GM18520 (cell line): ENCODE measurements around the gene STAC3.

Source experiments
- ATAC-seq: cut with Tn5 transposase; IDR thresholded peaks from one replicate; pipeline ENCODE4 v1.9.1; 2021; ENCODE audit not compliant: unreplicated experiment

The STAC3 gene

DNA sequence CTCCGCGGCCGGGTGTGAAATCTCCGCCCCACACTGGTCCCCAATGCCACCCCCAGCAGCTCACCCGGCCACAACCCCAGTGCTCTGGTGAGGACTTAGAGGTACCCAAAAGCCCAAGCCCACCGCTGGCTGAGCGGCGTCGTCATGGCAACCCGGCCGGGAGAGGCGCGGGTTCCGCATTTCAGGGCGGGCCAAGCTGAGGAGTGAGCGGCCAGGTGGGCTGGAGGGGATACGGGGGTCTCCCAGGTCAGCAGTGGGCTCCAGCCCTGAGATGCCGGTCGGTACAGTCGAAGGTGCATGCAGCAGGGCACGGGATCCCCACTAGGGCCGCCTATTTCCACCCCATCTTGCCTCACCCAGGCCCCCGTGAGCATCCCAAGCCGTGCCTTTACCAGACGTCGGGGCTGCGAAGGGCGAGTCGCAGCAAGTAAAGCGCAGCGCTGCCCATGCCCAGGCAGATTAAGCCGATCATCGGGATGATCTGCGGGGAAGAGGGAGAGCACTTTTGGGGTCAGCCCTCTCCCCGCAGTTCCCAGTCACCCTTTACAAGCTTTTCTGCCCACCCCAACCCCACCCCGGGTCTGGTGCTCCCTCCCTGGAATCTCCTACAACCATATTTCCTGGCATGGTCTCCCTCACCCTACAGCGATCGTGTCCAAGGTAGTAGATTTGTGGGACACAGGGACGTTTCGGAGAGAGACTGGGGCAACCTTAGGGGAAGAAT, 14.6 kb downstream of the STAC3 start:
- ATAC-seq: no peak

DNA sequence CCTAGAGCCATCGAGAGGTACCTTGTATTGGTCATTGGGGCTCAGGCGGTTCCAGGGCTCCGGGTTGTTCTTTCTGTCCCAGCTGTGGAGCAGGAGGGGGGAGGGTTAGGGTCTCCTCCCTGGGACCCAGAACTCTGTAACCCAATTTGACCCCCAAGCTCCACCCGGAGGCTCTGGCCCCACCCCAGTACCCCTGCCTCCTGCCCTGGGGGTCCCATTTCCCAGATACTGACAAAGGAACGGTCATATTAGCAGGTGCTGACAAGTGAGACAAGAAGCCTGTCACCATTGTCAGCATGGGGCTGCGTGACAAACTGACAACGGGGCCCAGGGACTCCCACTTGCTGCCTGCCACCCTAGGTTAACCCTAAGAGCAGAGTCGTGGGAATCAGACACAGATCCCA, 15.3 kb downstream of the STAC3 start:
- no peak for ATAC-seq

DNA sequence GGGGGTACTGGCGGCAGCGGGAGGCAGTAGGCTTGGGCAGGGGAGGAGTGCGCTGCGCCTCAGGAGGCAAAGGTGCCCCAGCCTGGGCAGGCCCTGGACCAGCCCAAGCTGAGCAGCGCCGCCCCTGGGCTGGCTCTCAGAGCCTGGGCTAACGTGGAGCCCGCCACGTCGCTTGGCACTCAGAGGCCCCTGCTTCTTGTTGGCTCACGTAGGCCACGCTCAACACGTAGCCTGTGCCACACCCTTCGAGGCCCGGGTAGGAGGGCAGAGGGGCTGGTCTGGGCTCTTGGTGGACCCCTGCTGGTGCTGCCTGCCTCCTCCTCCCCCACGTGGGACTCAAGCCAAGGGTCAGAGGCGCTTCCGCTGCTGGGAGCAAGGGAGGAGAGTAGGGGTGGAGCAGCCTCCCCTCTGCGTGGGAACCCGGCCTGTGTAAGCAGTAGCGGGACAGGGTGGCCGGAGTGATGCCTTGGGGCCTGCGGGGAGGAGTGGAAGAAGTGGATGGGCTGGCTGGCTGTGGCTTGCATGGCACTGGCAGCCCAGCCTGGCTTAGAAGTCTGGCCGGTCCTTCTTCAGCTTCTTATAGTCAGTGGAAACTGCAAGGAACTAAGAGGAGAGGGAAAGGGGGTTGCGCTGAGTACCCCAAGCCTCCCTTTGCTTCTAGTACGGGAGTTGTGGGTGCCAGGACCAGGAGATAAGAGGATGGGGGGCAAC, 15.8 kb downstream of the STAC3 start:
- ATAC-seq: no peak

DNA sequence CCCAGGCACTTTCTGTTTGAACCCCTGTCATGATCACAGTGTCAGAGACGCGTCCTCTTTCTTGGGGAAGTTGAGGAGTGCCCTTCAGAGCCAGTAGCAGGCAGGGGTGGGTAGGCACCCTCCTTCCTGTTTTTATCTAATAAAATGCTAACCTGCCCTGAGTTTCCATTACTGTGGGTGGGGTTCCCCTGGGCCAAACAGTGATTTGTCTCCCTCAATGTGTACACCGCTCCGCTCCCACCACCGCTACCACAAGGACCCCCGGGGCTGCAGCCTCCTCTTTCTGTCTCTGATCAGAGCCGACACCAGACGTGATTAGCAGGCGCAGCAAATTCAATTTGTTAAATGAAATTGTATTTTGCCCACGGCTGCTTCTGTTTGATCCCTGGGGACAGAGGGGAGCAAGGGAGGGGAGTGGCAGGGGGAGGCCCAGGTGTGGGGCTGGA, 16.4 kb downstream of the STAC3 start:
- ATAC-seq: no peak

DNA sequence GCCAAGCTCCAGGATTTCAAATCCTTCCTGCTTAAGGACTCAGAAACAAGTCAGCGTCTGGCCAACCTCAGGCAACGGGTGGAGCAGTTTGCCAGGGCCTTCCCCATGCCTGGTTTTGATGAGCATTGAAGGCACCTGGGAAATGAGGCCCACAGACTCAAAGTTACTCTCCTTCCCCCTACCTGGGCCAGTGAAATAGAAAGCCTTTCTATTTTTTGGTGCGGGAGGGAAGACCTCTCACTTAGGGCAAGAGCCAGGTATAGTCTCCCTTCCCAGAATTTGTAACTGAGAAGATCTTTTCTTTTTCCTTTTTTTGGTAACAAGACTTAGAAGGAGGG, 16.8 kb downstream of the STAC3 start:
- ATAC-seq: no peak

DNA sequence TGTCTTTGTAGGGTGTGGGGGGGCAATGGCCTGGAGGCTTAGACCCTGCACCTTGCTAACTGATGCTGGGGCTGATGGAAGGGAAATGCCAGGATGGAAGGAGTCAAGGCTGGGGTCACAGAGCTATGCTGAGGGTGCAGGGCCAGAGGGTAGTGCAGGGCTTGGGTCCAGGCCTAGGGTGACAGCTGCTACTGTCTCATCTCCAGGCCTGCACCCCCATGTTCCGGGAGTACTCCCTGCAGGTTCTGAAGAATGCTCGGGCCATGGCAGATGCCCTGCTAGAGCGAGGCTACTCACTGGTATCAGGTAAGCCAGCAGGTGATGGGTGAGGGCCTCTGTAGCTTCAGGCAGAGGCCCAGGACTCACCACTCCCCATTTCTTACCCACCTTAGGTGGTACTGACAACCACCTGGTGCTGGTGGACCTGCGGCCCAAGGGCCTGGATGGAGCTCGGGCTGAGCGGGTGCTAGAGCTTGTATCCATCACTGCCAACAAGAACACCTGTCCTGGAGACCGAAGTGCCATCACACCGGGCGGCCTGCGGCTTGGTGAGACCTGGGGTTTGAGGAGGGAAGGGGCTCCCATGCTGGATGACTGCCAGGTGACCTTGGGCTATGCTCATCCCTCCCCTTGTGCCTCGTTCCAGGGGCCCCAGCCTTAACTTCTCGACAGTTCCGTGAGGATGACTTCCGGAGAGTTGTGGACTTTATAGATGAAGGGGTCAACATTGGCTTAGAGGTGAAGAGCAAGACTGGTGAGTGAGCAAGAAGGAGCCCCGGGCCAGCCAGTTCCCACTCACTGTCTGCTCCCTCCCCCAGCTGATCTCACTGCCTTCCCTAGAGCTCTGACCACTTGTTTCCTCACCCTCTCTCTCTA, 17.4 kb downstream of the STAC3 start:
- ATAC-seq: no peak

DNA sequence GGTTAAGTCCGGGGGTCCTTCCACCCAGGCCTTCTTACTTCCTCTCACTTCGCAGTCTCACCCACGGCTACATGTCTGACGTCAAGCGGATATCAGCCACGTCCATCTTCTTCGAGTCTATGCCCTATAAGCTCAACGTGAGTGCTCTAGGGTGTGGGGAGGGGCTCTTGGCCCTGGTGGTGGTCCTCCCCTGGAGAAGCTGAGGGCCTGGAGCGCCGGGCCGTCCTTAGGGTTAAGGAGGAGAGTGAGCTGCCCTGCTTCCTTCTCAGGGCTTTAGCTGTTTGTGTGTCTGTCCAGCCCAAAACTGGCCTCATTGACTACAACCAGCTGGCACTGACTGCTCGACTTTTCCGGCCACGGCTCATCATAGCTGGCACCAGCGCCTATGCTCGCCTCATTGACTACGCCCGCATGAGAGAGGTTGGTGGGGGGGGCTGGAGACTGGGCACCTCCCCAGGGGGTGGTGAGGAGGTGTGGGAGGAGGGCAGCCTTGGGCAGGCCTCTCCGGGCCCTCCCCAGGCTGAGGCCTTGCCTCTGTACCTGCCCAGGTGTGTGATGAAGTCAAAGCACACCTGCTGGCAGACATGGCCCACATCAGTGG, 18.7 kb downstream of the STAC3 start:
- ATAC-seq: no peak

DNA sequence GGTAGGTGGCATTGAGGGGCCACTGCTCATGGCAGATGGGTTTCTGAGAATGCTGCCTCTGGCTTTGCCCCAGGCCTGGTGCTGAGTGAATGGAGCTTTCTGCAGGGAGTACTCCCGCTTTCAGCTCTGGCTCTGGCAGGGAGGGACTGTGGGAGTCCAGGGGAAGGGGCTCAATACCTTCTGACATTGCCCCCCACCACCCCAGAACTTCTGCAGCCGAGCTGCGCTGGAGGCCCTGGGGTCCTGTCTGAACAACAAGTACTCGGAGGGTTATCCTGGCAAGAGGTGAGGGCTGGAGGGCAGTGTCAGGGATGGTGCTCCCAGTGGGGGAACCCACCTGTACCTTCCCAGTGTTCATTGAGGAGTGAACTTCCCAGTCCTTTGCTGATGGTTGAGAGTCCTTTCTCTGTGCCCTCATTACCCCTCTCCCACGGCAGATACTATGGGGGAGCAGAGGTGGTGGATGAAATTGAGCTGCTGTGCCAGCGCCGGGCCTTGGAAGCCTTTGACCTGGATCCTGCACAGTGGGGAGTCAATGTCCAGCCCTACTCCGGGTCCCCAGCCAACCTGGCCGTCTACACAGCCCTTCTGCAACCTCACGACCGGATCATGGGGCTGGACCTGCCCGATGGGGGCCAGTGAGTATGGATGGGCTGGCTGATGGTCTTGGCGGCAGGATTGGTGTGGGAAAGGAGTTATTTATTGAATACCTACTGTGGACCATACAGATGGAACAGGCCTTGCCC, 19.5 kb downstream of the STAC3 start:
- no peak for ATAC-seq

DNA sequence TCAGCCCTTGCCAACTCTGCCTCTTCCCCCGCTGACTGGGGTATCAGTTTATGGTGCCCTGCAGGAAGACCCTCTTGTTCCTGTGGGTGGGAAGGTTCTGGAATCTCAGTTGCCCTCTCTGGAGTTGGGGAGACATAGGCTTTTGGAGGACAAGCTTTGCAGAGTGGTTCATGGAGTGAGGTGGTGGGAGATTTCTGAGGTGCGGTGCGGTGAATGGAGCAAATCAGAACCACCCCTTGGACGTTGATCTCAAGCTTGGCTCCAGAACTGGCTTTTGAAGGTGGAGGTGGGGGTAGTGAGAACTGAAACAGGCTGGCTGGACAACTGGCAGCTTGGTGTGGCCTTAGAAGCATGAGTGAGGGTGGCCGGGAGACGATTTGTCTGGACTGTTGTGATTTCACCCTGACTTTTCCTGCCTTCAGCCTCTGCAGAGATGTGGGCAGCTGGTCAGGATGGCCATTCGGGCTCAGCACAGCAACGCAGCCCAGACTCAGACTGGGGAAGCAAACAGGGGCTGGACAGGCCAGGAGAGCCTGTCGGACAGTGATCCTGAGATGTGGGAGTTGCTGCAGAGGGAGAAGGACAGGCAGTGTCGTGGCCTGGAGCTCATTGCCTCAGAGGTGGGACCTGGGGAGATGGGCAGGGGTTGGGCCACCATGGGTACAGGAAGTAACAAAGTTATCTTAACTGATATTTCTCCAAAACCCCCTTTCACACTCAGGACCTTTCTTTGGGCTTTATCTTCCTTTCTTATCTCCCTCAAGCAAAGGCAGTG, 20.4 kb downstream of the STAC3 start:
- ATAC-seq: no peak

DNA sequence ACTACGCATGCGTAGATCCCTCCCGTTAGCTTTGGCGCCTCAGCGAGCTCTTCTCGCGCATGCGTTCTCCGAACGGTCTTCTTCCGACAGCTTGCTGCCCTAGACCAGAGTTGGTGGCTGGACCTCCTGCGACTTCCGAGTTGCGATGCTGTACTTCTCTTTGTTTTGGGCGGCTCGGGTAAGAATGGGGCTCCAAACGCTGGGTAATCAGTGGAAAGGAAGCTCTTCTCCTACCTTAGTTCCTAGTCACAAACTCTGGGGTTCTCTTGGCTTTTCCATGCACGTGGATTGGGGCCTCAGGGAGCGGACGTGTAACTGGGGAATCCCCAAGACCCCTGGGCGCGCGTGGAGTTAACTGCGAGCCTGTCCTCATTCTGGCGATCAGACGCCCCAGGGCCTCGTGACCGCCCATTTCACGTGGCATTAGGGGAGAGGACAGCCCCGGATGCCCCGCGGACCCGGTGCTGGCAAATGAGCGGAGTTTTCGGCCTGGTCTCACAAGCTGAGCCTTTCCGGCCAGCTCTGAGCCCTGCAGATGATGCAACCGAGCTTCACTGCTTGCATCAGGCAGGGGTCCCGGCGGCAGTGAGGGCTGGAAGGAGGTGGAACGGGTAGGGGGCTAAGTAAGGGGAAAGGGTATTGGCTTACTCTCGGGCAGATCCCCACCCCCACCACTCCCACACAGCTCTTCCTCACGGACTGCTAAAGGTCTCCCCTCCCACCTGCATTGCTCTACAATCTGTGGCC, 21.2 kb downstream of the STAC3 start, which contains the start of gene SHMT2:
SHMT2 (plus strand) TSS at position 78 of the 747 bp plus-strand sequence; CDS start at position 146, 68 bp downstream.
- ATAC-seq: peak; percentile 58

DNA sequence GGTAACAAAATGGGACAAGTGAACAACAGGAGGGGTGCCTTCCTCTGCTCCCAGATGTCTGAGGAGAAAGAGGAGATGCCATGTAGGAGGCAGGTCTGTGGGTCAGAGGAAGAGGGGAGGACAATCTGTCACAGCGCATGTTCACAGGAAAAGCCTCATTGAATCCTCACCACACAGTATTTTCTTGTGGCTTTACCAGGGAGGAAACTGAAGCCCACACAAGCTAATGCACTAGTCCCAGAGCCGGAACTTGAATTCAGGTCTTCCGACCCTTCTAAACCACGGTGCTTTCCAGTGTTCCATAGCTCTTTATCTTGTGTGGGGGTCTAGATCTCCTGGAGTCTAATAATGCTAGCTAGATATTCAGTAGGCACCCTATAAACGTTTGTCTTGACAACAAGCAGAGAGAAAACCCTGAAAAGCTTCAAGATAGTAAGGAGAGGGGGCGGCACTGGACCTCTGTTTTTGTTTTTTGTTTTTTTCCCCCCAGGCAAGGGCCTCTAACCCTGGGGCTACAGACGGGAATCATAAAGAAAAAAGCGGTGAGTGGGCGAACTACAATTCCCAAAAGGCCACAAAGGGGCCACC, 21.8 kb downstream of the STAC3 start:
- no peak for ATAC-seq

DNA sequence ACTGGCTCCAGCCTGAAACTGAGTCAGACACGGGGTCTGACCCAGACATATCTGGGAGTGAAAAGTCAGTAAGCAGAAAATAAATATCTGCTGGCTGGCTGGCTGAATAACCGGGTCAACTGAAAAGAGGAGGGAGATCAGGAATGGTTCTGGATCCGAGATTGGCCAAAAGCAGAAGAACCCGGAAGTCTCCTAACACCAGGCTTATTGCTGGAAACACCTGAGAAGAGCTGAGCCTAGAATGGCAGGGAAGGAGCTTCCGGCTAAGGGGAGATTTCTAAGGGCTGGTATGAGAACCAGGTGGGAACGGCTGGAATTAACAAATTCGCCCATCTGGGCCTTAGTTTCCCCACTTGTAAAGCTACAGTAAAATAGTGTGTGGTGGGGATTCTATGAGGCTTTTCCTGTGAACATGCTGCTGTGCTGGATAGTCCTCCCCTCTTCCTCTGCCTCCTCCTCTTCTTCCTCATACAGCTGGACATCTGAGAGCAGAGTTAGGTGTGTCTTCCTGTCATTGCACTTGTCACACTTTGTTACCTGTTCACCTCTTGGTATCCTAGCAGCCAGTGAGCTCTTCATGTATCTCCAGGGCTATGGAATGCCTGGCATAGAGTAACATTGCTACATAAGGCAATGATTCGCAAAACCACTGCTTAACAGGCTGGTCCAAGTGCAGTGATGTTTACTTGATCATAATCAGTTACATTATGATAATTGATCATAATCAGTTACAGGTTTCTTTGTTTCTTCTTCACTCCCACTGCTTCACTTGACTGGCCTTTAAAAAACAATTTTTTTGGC, 23.5 kb downstream of the STAC3 start:
- ATAC-seq: no peak

DNA sequence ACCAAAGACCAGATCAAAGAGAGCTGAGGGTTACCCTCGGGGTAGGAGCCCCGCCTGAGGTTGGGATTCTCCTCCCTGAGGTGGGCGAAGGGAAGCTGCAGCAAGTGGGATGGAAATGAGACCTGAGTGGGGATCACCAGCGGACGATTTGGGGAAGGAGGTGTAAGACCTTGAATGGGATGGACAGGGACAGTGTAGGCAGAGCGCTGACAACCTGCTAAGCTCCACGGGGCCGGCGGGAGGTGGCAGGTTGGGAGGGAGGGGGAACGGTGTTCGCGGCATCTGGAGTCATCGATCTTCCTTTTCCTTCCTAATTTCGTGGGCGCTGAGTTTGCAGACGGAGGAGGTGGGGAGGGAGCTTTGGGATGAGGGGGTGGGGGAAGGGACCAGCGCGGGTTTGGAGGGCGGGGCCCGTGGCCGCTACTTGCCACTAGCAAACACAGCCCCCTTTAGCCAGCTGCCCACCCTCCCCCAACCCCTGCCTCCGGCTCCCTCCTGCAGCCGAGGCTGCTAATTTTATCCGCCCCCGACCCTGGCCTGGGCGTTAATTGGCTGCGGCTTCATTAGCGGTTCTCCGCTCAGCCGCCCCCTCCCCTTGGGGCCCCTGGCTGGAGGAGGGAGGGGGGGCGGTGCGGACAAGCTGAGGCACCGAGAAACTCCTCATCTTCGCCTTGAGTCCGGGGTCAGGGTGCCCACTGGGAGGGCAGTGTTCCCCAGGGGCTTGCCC, 24.2 kb downstream of the STAC3 start:
- no peak for ATAC-seq

DNA sequence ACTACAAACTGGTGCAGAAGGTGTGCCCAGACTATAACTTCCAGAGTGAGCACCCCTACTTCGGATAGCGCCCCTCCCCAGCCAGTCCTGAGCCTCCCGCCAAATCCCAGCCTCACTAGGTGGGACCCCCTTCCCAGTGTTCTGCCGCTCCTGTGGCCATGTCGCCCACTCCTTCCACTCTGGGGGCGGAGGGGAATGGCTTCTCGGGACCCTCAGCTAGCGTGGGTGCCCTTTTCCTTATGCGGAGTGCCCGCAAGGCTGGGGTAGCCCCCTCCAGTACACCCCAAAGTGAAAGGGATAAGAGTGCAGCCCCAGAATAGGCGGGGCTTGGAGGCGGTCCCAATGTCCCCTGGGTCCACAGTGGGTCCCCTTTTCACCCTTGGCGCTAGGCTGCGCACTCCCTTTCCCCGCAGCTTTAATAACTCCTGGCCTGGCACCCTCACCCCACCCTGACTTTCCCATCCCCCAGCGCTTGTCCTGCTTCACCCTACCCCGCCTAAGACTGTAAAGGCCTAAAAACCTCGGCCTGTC, 25.2 kb downstream of the STAC3 start:
- no peak for ATAC-seq

DNA sequence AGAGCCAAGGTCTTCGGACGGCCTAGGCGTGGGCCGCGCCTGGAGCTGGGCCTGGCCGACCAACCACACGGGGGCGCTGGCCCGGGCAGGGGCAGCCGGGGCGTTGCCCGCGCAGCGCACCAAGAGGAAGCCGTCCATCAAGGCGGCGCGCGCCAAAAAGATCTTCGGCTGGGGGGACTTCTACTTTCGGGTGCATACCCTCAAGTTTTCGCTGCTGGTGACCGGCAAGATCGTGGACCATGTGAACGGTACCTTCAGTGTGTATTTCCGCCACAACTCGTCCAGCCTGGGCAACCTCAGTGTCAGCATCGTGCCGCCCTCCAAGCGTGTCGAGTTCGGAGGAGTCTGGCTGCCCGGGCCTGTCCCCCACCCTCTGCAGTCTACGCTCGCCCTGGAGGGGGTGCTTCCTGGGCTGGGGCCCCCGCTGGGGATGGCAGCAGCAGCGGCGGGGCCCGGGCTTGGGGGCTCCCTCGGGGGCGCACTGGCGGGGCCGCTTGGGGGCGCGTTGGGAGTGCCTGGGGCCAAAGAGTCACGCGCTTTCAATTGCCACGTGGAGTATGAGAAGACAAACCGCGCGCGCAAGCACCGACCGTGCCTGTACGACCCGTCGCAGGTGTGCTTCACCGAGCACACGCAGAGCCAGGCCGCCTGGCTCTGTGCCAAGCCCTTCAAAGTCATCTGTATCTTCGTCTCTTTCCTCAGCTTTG, 25.9 kb downstream of the STAC3 start:
- peak; percentile 32 for ATAC-seq

DNA sequence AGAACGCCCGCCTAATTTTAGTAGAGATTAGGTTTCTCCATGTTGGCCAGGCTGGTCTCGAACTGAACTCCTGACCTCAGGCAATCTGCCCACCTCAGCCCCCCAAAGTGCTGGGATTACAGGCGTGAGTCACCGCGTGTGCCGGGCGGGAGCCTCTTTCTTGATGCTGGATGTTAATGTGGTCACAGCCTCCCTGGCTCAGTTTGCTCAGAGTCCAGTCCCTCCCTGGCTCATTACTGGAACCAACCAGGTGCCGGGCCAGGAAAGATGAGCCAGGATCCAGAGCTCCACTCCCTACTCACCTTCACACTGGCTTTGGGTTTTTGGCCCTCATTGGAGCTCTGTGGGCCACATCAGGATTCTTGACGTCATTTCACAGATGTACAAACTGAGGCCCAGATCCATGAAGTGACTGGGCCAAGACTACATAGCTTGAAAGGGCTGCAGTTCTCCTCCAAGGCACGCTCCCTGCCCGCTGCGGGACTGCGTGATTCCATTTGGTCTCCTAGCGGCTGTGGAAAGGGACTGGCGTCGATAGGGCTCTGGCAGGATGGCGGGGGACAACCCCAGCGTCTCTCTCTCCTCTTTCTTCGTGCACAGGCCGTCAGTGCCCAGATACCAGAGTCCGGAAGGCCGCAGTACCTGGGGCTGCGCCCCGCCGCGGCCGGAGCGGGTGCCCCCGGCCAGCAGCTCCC, 26.6 kb downstream of the STAC3 start:
- ATAC-seq: no peak
